WTC11 (cell line): ENCODE results near the gene FGF13.

Experiments
- ATF1 ChIP-seq: sonication (generic); formaldehyde crosslinking; IDR thresholded peaks from 2 replicates; pipeline ENCODE4 v1.8.1; 2023; ENCODE audit warnings: mild to moderate bottlenecking, moderate library complexity, missing genetic modification reagents
- ESRRA ChIP-seq: sonication (generic); formaldehyde crosslinking; IDR thresholded peaks from 2 replicates; pipeline ENCODE4 v1.8.1; 2022; ENCODE audit warnings: mild to moderate bottlenecking, missing genetic modification reagents, borderline replicate concordance
- JUN ChIP-seq: sonication (generic); formaldehyde crosslinking; IDR thresholded peaks from 2 replicates; pipeline ENCODE4 v1.8.0; 2023; ENCODE audit warnings: mild to moderate bottlenecking, missing genetic modification reagents
- ZNF425 ChIP-seq: fragments of 250-450 bp; sonication (Bioruptor Pico); conservative IDR thresholded peaks from 2 replicates; pipeline ENCODE4 v1.9.0; 2021; ENCODE audit warnings: mild to moderate bottlenecking
- TF ChIP-seq, protein P1 (sequence below): fragments of 200-600 bp; IDR thresholded peaks from 2 replicates; pipeline ENCODE4 v1.8.0; 2022; ENCODE audit warnings: antibody characterized with exemption
- TF ChIP-seq, protein P2 (sequence below): sonication (generic); formaldehyde crosslinking; conservative IDR thresholded peaks from 2 replicates; pipeline ENCODE4 v1.8.1; 2022; ENCODE audit warnings: mild to moderate bottlenecking, missing genetic modification reagents
- TF ChIP-seq, protein P3 (sequence below): sonication (generic); formaldehyde crosslinking; conservative IDR thresholded peaks from 2 replicates; pipeline ENCODE4 v1.8.1; 2023; ENCODE audit warnings: mild to moderate bottlenecking, low read depth, missing genetic modification reagents, moderate library complexity

- TF ChIP-seq ZNF425 (CRISPR knock-in tag) = no peak
- TF ChIP-seq, protein P1, sequence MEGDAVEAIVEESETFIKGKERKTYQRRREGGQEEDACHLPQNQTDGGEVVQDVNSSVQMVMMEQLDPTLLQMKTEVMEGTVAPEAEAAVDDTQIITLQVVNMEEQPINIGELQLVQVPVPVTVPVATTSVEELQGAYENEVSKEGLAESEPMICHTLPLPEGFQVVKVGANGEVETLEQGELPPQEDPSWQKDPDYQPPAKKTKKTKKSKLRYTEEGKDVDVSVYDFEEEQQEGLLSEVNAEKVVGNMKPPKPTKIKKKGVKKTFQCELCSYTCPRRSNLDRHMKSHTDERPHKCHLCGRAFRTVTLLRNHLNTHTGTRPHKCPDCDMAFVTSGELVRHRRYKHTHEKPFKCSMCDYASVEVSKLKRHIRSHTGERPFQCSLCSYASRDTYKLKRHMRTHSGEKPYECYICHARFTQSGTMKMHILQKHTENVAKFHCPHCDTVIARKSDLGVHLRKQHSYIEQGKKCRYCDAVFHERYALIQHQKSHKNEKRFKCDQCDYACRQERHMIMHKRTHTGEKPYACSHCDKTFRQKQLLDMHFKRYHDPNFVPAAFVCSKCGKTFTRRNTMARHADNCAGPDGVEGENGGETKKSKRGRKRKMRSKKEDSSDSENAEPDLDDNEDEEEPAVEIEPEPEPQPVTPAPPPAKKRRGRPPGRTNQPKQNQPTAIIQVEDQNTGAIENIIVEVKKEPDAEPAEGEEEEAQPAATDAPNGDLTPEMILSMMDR = no peak
- no peak for TF ChIP-seq ESRRA (CRISPR knock-in tag)
- TF ChIP-seq ATF1 (CRISPR knock-in tag) = no peak
- TF ChIP-seq JUN = no peak
- TF ChIP-seq, protein P2, sequence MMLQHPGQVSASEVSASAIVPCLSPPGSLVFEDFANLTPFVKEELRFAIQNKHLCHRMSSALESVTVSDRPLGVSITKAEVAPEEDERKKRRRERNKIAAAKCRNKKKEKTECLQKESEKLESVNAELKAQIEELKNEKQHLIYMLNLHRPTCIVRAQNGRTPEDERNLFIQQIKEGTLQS (CRISPR knock-in tag) = no peak
- TF ChIP-seq, protein P3, sequence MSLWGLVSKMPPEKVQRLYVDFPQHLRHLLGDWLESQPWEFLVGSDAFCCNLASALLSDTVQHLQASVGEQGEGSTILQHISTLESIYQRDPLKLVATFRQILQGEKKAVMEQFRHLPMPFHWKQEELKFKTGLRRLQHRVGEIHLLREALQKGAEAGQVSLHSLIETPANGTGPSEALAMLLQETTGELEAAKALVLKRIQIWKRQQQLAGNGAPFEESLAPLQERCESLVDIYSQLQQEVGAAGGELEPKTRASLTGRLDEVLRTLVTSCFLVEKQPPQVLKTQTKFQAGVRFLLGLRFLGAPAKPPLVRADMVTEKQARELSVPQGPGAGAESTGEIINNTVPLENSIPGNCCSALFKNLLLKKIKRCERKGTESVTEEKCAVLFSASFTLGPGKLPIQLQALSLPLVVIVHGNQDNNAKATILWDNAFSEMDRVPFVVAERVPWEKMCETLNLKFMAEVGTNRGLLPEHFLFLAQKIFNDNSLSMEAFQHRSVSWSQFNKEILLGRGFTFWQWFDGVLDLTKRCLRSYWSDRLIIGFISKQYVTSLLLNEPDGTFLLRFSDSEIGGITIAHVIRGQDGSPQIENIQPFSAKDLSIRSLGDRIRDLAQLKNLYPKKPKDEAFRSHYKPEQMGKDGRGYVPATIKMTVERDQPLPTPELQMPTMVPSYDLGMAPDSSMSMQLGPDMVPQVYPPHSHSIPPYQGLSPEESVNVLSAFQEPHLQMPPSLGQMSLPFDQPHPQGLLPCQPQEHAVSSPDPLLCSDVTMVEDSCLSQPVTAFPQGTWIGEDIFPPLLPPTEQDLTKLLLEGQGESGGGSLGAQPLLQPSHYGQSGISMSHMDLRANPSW (CRISPR knock-in tag) = no peak
Observed at GRCh38 chrX:138664466-138664865, 47.1 kb downstream of the FGF13 start.
